Germinal center (tissue), 1 donor: Measurements from ENCODE around the gene CABLES2.

Source experiments
- DNase-seq: peaks from one replicate; pipeline ENCODE4 v3.0.0; 2012; ENCODE audit warnings: mixed read lengths, low spot score

The CABLES2 gene

GRCh38 chr20:62417981-62418708, 11.1 kb upstream of the CABLES2 start:
- DNase-seq: no peak

DNA sequence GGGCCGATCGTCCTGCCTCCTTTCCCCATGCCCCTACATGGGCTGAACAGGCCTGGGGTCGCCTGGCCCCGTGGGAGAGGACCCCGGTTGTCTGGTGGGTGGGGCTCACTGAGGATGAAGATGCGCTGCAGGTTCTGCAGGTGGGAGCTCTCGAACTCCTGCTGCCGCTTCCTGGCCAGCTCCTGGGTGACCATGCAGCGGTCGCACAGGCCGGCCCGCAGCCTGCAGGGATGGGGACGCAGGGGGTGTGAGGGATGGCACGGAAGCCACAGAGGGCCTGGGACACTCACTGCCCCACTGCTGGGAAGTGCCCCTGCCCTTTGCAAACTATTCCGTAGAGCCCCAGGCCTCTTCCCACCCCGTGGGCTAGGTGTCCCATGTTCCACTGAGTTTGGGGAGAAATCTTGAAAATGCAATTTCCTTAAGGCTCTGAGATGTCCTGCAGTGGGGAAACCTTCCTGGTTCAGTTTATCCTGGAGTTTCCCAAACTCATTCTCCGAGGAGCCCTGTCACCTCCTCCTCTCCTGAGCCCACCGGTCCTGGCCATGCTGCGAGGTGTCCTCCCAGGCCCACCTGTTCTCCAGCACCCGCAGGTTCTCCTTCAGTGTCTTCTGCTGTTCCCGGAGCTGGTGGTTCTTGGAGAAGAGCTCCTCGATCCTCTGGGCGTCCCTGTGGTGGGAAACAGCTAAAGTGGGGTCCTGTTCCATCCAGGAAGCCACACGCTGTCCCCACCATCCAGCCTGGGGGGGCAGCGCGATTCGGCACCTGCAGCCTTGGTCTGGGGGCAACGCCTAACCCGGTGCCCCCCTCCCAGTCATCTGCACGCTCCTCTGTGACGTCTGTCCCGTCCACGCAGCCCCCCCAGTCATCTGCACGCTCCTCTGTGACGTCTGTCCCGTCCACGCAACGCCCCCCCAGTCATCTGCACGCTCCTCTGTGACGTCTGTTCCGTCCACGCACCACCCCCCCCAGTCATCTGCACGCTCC, 9.9 kb upstream of the CABLES2 start:
- DNase-seq: no peak

GRCh38 chr20:62415354-62416111, 8.4 kb upstream of the CABLES2 start:
- DNase-seq: no peak

- no peak for DNase-seq
Observed at GRCh38 chr20:62413896-62414481, 6.9 kb upstream of the CABLES2 start.

GRCh38 chr20:62413025-62413570, 6.0 kb upstream of the CABLES2 start:
- no peak for DNase-seq

DNA sequence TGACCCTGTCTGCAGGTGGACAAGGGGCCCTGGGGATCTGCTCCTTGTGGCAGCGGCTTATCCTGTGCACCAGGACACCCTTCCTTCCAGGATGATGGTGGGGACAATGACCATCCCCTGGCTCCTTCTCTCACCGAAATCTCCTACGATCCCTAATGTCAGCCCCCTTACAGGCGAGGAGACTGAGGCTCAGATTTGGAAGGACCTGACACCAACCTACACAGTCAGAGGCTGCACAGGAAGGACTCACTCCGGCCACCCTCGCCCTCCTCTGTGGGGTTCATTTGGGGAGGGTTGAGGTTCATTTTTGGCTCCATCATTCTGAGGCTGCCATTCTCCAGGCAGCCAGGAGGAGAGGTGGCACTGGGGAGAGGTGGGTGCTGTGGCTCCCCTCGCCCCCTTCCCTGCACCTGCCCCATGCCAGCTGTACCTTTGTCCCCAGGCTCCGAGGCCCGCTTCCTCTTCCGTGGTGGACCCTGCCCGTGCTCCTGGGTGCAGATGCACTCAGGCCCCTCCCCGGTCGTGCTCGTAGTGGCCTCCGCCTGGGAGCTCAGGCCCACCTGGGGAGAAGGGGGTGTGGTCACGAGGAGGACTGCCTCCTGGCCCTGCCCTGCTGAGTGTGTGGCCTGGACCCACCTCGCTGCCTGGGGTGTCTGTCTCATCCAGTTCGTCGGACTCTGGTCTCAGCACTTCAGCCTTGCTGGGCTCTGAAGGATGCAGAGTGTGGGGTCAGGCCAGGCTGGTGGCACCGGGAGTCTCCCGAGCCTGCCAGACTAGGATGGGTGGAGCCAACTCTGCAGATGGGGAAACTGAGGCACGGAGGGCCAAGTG, 5.3 kb upstream of the CABLES2 start:
- DNase-seq: no peak

DNA sequence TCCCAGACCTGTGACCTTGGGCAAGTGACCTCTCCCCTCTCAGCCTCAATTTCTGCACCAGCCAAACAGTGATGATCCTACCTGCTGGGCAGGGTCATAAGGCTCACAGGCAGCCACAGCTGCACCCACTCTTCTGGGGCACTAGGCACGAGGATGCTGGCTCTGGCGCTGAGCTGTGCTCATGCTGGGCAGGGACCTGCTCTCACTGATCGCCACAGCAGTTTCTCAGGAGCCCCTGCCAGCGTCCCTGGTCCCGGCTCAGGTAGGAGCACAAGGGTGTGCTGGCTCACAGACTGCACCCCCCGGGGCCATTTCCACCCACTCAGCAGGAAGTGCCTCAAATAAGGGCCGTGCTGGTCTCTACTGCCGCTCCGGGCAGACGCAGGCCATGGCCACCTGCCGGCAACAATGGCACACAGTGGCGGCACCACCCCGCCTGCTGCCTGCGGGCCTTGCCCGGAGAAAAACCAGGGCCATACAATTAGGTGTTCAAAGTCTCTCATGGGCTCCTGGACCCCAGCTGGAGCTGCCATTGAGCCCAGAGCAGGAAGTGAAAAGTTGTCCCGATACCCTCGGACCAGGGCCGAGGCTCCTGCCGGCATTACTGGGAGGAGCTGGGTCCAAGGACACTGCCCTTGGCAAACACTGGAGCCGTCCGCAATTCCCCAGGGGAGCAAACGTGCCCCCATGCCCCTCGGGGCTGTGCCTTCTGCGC, 4.6 kb upstream of the CABLES2 start:
- no peak for DNase-seq

DNA sequence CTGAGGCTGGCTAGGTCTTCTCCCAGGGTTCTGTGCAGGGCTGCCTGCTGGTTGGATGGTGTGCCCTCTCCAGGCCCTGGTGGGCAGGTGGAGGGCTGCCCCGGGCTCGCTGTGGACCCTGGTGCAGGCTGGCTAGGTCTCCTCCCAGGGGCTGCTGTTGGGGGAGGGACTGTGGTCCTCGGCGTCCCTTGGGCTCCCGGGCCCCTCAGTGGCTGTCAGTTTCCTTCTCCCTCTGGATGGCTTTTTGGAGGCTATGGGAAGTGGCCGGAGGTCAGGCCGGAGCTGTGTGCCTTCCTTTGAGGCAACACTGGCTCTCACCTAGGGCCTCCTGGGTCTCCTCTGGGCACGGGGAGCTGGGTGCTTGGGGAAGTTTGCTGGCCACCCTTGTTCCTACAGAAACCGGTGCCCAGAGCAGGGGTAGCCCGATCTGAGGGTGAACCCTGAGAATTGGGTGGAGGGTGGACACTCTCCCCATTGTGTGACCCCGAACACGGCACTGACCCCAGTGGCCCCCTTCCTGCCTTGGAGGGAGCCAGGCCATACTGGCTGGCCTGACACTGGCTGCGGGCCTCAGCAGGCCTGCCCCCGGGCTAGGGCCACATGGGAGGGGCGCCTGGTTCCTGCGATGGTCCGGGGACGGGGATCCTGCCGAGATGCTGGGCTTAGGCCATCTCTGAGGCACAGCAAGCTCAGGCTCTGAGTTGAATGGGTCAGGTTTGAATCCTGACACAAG, 3.8 kb upstream of the CABLES2 start:
- no peak for DNase-seq

DNA sequence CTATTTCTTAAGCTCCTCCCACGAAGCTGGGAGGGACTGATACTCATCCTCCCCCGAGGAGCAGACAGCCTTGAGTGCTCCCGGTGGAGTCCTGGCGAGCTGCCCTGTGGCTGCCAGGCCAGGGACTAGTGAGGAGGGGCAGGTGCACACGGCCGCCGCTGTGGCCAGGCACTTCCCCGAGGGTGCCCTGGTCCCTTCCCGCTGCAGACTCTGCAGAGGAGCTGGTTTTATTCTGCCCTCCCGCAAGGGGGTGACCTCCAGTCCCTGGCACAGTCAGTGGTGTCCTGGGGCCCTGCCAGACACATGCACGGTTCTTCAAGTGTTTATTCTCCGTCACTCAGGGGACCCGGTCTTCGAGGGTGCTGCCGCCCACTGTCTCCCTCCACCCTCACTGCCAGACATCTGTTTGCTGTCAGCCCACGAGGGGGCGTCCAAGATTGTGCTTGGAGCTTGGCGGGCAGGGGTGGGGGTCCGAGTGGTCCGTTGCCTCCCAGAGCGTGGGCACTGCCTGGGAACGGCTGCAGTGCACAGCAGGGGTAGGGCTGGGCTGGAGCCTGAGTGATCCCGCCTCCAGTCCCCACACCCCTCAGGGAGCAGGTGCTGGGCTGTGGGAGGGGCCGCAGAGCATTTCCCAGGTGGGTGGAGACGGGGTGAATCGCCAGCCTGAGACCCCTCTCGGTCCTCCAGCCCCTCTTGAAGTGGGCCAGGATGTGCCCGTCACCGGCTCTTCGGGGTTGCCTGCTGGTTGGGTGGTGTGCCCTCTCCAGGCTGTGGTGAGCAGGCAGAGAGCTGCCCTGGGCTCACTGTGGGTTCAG, 3.1 kb upstream of the CABLES2 start:
- peak; percentile 56 for DNase-seq

GRCh38 chr20:62409086-62409853, 2.2 kb upstream of the CABLES2 start:
- DNase-seq: no peak

DNA sequence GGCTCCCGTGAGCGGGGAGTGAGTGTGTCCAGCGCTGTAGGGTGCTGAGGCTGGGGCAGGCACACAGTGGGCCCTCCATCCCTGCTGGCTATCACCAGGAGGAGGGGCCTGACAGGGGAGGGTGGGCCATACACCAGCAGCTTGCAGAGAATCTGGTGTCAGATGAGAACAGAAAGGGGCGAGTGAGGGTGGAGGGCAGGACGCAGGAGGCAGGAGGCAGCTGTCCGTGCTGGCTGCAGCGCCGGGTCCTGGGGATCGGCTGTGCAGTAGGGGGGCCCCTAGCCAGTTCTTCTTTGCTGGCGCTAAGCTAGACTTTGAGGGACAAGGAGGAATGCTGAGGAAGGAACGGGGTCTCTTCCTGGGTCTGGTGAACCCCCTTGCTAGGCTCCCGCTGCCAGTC, 1.6 kb upstream of the CABLES2 start:
- no peak for DNase-seq

DNA sequence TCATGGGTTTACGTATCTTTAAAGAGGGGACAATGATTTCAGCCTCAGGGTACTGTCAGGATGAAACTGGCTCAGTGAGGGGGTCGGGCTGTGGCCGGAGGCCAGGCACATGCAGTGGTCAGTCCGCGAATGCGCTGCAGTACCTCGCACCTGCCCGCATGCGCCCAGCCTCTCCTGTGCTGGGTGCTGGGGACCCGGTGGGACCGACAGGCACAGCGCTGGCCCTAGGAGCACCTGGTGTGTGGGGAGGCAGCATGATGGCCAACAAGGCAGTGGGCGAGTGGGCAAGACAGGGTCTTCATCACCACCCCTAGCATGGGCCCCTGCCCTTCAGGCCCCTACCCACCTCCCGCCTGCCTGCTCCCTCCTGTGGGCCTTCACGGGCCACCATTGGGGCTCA, 970 bp upstream of the CABLES2 start:
- DNase-seq: no peak

GRCh38 chr20:62406635-62407176, 379 bp downstream of the CABLES2 start:
- DNase-seq: no peak

DNA sequence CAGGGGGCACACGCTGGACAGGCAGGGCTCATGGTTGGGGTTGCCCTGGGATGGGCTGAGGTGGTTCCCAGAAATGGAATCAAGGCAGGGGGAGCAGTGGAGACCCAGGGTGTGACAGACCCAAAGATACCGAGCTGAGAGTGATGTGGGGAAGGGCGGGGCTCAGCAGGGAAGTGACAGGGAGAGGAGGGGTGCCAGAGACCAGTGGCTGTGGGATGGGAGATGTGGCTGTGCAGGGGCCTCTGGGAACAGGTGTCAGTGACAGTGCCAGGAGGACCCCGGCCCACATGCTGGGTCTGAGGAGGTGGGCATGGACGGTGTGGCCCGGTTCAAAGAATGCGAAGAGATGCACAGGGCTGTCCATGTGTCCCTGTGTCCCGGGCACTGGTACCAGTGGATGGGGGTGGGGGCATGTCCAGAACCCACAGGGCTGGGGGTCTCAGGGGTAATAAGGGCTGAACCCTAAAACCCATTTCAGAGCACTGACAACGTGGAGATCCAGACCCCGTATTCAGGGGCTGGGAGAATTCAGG, 1.0 kb downstream of the CABLES2 start:
- no peak for DNase-seq

DNA sequence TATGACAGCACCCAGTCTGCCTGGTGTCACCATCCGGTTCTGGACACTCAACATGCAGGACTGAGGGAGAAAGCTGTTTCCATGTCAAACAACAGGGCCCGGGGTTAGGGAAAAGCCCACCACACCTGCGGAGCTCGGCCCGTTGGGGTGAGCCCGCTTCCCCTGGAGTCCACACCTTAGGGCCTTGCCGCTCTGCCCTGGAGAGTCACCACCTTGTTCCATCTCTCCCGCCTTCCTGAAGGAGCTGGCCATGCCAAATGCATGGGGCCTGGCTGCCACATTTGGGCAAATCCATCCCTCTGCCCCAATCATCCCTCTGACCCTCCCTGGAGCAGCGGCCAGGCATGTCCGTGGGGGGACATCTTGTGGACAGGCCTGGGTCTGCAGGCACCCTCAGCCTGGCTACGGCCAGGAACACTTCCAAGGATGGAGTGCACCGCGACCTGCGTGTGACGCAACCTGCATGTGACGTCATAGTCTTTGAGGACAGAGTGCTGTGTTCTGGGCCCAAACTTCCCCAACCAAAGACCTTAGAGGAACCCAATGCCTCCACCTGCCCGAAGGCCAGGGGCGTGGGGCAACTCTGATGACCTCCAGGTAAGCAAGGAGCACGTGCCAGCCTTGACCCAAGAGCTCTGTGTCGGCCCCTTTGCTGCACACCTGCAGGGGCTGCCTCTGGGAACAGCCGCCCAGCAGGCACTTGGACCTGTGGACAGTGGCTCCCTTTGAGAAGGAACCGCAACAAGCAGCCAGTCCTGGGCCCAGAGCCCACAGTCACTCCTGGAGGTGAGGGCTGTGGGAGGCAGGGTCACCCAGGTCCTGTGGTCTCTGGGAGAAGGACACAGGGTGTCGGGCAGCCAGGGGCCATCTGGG, 1.7 kb downstream of the CABLES2 start:
- DNase-seq: no peak

DNA sequence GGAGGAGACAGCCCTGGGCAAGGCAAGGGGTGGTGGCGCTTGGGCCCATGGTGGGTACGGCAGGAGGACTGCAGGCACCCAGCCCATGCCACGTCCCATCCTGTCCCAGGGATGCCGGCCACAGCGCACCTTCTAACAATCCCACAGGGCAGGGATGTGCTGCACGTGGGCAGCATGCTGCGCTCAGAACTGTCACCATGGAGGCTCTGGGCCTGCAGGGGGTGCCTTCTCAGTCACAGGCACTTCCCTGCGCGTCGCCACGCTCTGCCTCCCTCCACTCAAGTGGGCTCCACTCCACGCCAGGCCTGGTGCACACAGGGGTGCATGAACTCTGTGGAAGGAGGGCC, 2.4 kb downstream of the CABLES2 start:
- no peak for DNase-seq
